Measurements from ENCODE around the gene LONP2.

DNA sequence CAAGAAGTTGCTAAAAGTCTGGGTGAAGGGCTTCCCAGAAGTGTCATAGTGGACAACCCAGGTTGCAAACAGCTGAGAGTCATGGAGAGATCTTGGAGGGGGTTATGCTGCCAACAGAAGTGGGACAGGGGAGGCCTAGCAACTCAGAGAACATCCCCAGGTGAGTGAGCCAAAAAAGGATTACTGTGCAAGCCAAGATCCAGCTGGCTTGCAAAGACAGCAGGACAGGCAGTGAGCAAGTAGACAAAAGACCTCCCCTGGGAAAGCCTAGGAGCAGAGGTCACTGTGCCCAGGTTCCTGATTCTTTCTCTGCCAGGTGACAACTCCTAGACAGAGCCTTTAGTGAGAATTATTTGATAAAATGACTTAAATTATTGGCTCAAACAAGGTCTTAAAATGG is 9.5 kb upstream of the LONP2 start:
- TF ChIP-seq CTCF (IDR thresholded peaks at IDR 0.05; ENCODE audit: low read length) (no peak), EZH2 (optimal IDR thresholded peaks at IDR 0.05; ENCODE audit: low read depth, low read length) (no peak)
